Skeletal muscle tissue (tissue), 4 donors: ENCODE measurements around the gene LIMS1. TPM values are rescaled to one million over a fixed set of nuclear protein-coding genes. Genes with fewer than 3 reads are reported as not detected.

Experiments used
- H3K27ac ChIP-seq: one replicate; pipeline ENCODE4 v1.7.0; 2013; ENCODE audit warnings: mild to moderate bottlenecking, low read depth, low read length, inconsistent platforms
- H3K27me3 ChIP-seq, 3 donors: one replicate each; pipeline ENCODE4 v1.7.0; 2013; ENCODE audit warnings: low read length in 3 of 3; ENCODE audit not compliant: control insufficient read depth in 3 of 3, insufficient read depth in 3 of 3
- H3K36me3 ChIP-seq, 3 donors: one replicate each; pipeline ENCODE4 v1.7.0; 2013; ENCODE audit warnings: low read length in 3 of 3; ENCODE audit not compliant: control insufficient read depth in 3 of 3, insufficient read depth in 3 of 3
- H3K4me1 ChIP-seq, 3 donors: one replicate each; pipeline ENCODE4 v1.7.0; 2013; ENCODE audit warnings: low read length in 3 of 3, mild to moderate bottlenecking in 3 of 3; ENCODE audit not compliant: control insufficient read depth in 3 of 3, insufficient read depth in 3 of 3
- H3K4me3 ChIP-seq, 3 donors: one replicate each; pipeline ENCODE4 v1.7.0; 2013; ENCODE audit warnings: low read length in 3 of 3
- H3K9ac ChIP-seq, 3 donors: one replicate each; pipeline ENCODE4 v1.7.0; 2013; ENCODE audit warnings: low read length in 3 of 3, mild to moderate bottlenecking in 3 of 3, moderate library complexity in 2 of 3, low read depth in 1 of 3
- H3K9me3 ChIP-seq, 3 donors: one replicate each; pipeline ENCODE4 v1.7.0; 2013; ENCODE audit warnings: low read length in 3 of 3; ENCODE audit not compliant: control insufficient read depth in 3 of 3
- total RNA-seq: library from RNA; depleted of rRNA; stranded (reverse); fragments of >200 nt; gene quantifications from one replicate; pipeline ENCODE4 v1.2.3, GENCODE V29; 2014
- donor health status: Osteomylitis.

Gene LIMS1
- total RNA-seq, 1 donor from 2014 or later = 26.6 TPM

DNA sequence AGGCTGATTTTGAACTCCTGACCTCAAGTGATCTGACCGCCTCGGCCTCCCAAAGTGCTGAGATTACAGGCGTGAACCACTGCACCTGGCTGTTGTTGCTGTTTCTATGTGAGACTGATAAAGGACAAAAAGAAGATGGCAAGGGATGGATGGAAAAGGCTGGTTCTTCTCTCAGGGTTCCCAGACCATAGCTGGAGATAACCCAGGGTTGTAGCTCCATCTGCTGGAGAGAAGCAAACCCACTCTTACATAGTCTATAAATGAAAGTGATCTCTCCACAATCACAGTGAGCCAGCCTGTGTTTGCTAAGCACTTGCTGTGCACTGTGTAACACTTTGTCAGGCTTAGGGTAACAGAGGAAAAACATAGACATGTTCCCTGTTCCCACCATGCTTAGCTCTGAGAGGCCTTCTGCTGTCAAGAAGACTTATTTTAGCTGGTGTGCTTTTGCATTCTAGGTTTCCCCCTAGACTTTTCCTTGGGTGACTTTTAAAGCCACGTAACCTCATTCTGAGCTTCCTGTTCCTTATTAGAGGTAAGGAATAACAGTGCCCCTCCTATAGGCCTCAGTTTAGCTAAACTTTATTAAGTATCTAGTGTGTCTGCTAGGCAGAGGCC, 49.7 kb downstream of the LIMS1 start:
- H3K4me1 ChIP-seq = peaks cover 44 to 51% (median 45%) of the 10 kb centered on the region in 3 donors
- no peaks in the 10 kb centered on the region for H3K9me3 ChIP-seq
- no peaks in the 10 kb centered on the region for H3K27me3 ChIP-seq
- H3K4me3 ChIP-seq = peak overlapping the region in 2 of 3 donors; percentile 28 to 37
- no peaks in the 10 kb centered on the region for H3K36me3 ChIP-seq
- H3K27ac ChIP-seq = peak overlapping the region; percentile 50
- H3K9ac ChIP-seq = peak overlapping the region in 2 of 3 donors; percentile 35 to 60

DNA sequence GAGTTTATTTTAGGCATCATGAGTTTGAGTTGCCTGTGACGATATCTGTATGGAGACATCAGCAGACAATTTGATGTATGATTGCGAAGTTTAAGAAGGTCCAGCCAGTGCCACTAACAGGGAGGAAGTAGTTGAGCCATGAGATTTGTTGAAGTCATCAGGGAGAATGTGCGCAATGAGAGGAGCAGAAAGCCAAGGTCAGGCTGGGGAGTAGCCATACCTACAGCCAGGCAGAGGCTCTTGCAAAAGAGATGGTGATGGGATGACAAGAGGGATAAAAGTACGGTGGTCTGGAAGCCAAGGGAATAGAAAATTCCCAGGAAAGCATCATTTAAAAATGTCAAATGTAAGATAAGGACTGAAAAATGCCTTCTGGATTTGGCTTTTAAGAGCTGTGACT, 51.2 kb downstream of the LIMS1 start:
- Histone ChIP-seq H3K27me3 (no peaks in the 10 kb centered on the region), H3K4me1 (peaks cover 30 to 43% (median 42%) of the 10 kb centered on the region in 3 donors)

DNA sequence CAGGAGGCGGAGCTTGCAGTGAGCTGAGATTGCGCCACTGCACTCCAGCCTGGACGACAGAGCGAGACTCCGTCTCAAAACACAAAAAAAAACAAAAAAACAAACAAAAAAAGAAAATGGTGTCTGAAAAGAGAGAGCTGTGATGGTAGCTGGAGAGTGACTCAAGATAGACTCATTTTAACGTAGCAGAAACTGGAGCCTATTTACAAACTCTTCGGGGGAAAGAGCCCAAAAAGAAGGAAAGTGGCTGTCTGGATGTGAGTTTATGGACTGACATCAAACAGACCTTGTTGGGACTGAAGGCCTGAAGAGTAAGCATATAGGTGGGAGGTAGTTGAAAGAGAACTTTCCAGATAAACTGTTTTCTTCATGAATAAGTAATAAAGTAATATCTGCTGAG, 51.8 kb downstream of the LIMS1 start:
- no peaks in the 10 kb centered on the region for H3K9me3 ChIP-seq
- no peak overlapping the region for H3K4me3 ChIP-seq
- peaks cover 32 to 44% (median 43%) of the 10 kb centered on the region in 3 donors for H3K4me1 ChIP-seq
- no peak overlapping the region for H3K9ac ChIP-seq
- H3K27me3 ChIP-seq = no peaks in the 10 kb centered on the region
- peak overlapping the region; percentile 87 for H3K27ac ChIP-seq
- H3K36me3 ChIP-seq = no peaks in the 10 kb centered on the region

More for the DNA sequence above, 51.2 kb downstream of the LIMS1 start:
- Histone ChIP-seq H3K9me3 (no peaks in the 10 kb centered on the region), H3K4me3 (no peak overlapping the region), H3K27ac (no peak overlapping the region), H3K36me3 (no peaks in the 10 kb centered on the region), H3K9ac (no peak overlapping the region)

DNA sequence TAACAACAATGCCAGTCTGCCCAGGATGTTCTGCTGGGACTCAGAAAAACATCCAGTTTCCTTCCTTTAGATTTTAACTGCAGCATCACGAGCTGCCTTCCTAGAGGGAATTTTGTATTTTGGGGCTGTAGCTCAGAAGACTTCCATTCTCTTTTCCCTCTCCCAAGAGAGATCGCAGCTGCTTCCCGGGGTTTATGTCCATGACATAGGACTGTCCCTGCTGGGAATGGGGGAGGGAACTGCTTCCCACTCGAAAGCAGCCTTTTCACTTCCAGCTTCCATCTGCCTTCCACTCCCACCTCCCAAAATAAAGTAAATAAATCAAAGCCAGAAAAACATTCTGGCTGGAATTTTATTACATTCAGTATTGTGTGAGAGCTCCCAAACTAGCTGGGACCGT, 52.4 kb downstream of the LIMS1 start:
- Histone ChIP-seq H3K4me1 (peaks cover 32 to 45% (median 44%) of the 10 kb centered on the region in 3 donors), H3K9me3 (no peaks in the 10 kb centered on the region), H3K27me3 (no peaks in the 10 kb centered on the region), H3K9ac (peak overlapping the region in 1 of 3 donors; percentile 24), H3K27ac (peak overlapping the region; percentile 87), H3K36me3 (no peaks in the 10 kb centered on the region), H3K4me3 (peak overlapping the region in 1 of 3 donors; percentile 17)

DNA sequence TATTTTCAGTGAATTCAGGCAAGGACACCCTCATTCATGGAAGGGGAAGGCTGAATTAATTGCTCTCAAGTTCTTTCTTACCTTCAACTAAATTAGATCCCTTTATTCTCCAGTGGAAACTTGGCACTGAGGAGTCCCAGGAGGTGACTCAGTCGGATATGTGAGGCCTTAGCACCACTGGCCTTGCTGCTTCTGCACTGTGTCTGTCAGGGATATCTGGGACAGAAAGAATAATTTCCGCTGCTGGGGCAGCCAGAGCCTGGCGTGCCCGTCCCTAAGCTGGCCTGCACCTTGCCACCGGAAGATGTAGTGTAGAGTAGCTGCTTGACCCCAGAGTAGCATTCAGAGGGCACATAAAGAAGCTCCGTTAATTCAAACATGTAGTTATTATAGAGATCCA, 53.4 kb downstream of the LIMS1 start:
- Histone ChIP-seq H3K36me3 (no peaks in the 10 kb centered on the region), H3K9me3 (no peaks in the 10 kb centered on the region), H3K27ac (peak overlapping the region; percentile 87), H3K4me3 (peak overlapping the region; percentile 8 to 55 (median 42)), H3K9ac (peak overlapping the region; percentile 44 to 68 (median 60)), H3K27me3 (no peaks in the 10 kb centered on the region), H3K4me1 (peaks cover 32 to 45% (median 44%) of the 10 kb centered on the region in 3 donors)

DNA sequence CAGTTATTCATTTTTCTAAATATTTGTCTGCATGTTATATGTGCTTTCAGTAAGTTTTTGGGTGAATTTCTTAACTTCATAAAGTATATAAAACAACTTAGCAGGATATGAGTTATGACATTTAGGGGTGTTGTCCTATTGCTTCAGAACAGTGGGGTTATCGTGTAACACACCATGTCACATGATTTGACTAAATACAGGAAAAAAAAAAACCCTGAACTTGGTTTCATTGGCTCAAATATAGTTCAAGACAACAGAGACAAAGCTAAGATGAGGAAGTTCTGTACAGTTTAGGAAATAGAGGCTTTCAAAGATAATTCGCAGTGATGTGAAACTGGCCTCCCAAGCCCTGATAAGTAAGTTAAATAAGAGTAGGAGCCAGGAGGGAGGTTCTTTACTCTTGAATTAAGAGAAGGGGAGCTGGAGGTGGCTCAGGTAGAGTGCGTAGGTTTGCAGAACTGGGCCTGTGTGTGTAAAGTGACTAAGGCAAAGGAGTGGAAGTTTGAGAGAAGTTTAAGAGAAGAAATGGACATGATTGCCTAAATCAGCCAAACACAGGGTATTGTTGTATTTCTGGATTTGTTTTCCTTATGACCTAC, 53.9 kb downstream of the LIMS1 start:
- Histone ChIP-seq H3K36me3 (no peaks in the 10 kb centered on the region), H3K27me3 (no peaks in the 10 kb centered on the region), H3K27ac (peak overlapping the region; percentile 87), H3K4me3 (peak overlapping the region in 1 of 3 donors; percentile 42), H3K4me1 (peaks cover 36 to 49% (median 47%) of the 10 kb centered on the region in 3 donors), H3K9me3 (no peaks in the 10 kb centered on the region), H3K9ac (peak overlapping the region in 2 of 3 donors; percentile 60 to 68)

DNA sequence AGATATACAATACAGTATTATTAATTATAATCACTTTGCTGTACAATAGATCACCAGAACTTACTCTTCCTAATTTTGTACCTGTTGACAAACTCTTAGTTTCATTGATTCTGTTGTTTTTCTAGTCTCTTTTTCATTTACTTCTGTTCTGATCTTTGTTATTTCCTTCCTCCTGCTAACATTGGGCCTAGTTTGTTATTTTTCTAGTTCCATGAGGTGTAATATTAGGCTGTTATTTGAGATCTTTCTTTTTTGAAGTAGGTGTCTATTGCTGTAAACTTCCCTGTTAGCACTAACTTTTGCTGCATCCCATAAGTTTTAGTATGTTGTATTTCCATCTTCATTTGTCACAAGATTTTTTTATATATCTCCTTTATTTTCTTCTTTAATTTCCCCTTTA, 55.1 kb downstream of the LIMS1 start:
- Histone ChIP-seq H3K4me1 (peaks cover 43 to 55% (median 55%) of the 10 kb centered on the region in 3 donors), H3K36me3 (no peaks in the 10 kb centered on the region), H3K9me3 (no peaks in the 10 kb centered on the region), H3K4me3 (no peak overlapping the region), H3K27ac (peak overlapping the region; percentile 87), H3K9ac (no peak overlapping the region), H3K27me3 (no peaks in the 10 kb centered on the region)

DNA sequence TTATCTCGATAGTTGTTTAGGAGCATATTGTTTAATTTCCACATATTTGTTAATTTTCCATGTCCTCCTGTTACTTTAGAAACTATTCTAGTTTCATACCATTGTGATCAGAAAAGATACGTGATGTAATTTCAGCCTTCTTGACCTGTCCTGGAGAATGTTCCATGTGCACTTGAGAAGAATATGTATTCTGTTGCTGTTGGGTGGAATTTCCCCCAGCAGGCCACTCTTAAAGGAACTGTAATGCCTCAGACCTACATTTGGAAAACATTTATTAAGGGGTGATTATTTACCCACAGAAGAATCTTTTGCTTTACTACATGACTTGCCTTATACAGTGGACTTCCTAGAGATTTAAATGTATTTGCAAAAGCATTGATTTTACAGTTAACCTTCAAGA, 55.5 kb downstream of the LIMS1 start:
- H3K4me1 ChIP-seq = peaks cover 43 to 57% (median 54%) of the 10 kb centered on the region in 3 donors
- H3K27ac ChIP-seq = peak overlapping the region; percentile 87
- no peak overlapping the region for H3K9ac ChIP-seq
- no peaks in the 10 kb centered on the region for H3K27me3 ChIP-seq
- H3K36me3 ChIP-seq = no peaks in the 10 kb centered on the region
- no peaks in the 10 kb centered on the region for H3K9me3 ChIP-seq
- no peak overlapping the region for H3K4me3 ChIP-seq

DNA sequence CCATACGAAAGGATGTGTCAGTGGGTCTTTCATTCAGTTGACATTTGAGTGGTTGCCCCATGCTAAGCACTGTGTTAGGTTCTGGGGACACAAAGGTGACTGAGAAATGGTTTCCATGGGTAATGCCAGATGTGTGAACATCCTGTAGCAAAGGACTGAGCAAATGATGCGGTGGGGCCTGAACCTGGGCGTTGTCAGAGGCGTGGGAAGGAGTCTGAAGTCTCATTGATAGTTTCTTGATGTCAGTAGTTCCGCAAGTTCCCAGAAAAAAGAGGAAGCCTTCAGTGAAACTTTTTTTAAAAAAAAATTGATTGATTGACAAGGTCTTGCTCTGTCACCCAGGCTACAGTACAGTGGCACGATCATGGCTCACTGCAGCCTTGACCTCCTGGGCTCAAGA, 56.9 kb downstream of the LIMS1 start:
- Histone ChIP-seq H3K9me3 (no peaks in the 10 kb centered on the region), H3K4me1 (peaks cover 48 to 67% (median 57%) of the 10 kb centered on the region in 3 donors), H3K36me3 (no peaks in the 10 kb centered on the region), H3K27me3 (no peaks in the 10 kb centered on the region), H3K9ac (no peak overlapping the region), H3K4me3 (no peak overlapping the region), H3K27ac (no peak overlapping the region)

DNA sequence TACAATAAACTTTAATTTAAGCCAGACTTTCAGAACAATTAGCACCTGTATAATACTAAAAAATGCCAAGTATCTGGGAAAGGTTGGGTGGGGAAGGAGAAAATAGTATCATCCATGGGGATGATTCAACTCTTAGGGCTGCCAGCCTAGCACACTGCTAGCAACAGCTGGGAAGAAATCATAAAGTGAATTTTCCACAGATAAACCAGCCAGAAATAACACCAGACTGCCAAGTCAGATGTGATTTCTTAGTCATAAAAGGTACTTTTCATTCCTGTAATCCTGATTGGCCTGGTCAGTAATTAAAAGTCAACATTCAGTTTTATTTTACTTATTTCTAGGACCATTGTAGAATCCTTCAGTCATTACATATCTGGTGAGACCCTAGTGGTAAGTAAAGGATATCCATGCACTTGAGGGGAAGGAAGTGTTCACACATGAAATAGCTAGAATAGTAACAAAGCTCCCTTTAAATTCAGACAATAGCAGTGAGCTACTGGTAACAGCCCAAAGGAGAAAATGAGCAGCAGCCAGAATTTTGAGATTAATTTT, 59.4 kb downstream of the LIMS1 start:
- H3K4me1 ChIP-seq = peaks cover 28 to 47% (median 35%) of the 10 kb centered on the region in 3 donors
- peak overlapping the region; percentile 75 for H3K27ac ChIP-seq
- H3K4me3 ChIP-seq = no peak overlapping the region
- H3K27me3 ChIP-seq = no peaks in the 10 kb centered on the region
- H3K9ac ChIP-seq = no peak overlapping the region
- no peaks in the 10 kb centered on the region for H3K9me3 ChIP-seq
- no peaks in the 10 kb centered on the region for H3K36me3 ChIP-seq
